PC-3 (cell line): ENCODE data around the gene G6PC1. TPM values are rescaled to one million over a fixed set of nuclear protein-coding genes. Genes with fewer than 3 reads are reported as not detected.
"Not testable (repeated sequence)": the region's sequence is repeated elsewhere in the genome, so short reads cannot be mapped to it uniquely, and the experiment has no call there.

Experiments used
- ATAC-seq: fragments of 200-7000 bp; cut with Tn5 transposase; 2 replicates; pipeline ENCODE4 v1.9.1; 2020; ENCODE audit warnings: mild to moderate bottlenecking, moderate library complexity
- Bru-seq: library from RNA; stranded (reverse); fragments of 400-500 nt; gene quantifications from one replicate; lab custom pipeline; 2021; lab: Mats Ljungman, UMichigan
- BruChase-seq, 2 experiments: library from RNA; stranded (reverse); fragments of 400-500 nt; gene quantifications; one replicate each; lab custom pipeline; 2021; lab: Mats Ljungman, UMichigan
- BruUV-seq: library from RNA; stranded (reverse); fragments of 400-500 nt; replicated peaks from 2 replicates; lab custom pipeline; 2021; lab: Mats Ljungman, UMichigan
- CTCF ChIA-PET: fragments of 300-600 bp; sonication (Branson Sonifier 250); formaldehyde crosslinking; loops from one replicate; lab custom pipeline; 2022; ENCODE audit warnings: antibody characterized with exemption; lab: Charles Lee
- POLR2A ChIA-PET: fragments of 300-600 bp; sonication (Branson Sonifier 250); formaldehyde crosslinking; loops from one replicate; lab custom pipeline; 2022; ENCODE audit warnings: antibody characterized with exemption; ENCODE audit not compliant: unreplicated experiment; lab: Charles Lee
- DNase-seq: peaks from one replicate; pipeline ENCODE4 v3.0.0-alpha.2; 2015
- H2AFZ ChIP-seq: fragments of 300-600 bp; sonication (generic); 2 replicates; pipeline ENCODE4 v1.6.0; 2016; ENCODE audit warnings: antibody characterized with exemption, low read length
- H3F3A ChIP-seq: fragments of 300-600 bp; sonication (generic); one replicate; pipeline ENCODE4 v1.6.0; 2017; ENCODE audit warnings: antibody characterized with exemption, low read length, control low read depth, mild to moderate bottlenecking; ENCODE audit not compliant: unreplicated experiment
- H3K27ac ChIP-seq: fragments of 300-600 bp; sonication (generic); 2 replicates; pipeline ENCODE4 v1.5.1; 2016; ENCODE audit warnings: mild to moderate bottlenecking, low read length
- H3K27me3 ChIP-seq: fragments of 300-600 bp; sonication (generic); 2 replicates; pipeline ENCODE4 v1.6.1; 2016; ENCODE audit warnings: low read length, mixed read lengths
- H3K36me3 ChIP-seq: fragments of 300-600 bp; sonication (generic); 2 replicates; pipeline ENCODE4 v1.6.1; 2016; ENCODE audit warnings: low read depth, mixed run types, low read length, mixed read lengths
- H3K4me1 ChIP-seq: fragments of 300-600 bp; sonication (generic); 2 replicates; pipeline ENCODE4 v1.5.1; 2016; ENCODE audit warnings: low read length; ENCODE audit not compliant: insufficient read depth
- H3K4me2 ChIP-seq: fragments of 300-600 bp; sonication (generic); 2 replicates; pipeline ENCODE4 v1.6.0; 2016; ENCODE audit warnings: low read length
- H3K4me3 ChIP-seq: fragments of 300-600 bp; sonication (generic); 2 replicates; pipeline ENCODE4 v1.5.1; 2016; ENCODE audit warnings: mild to moderate bottlenecking, low read length, mixed read lengths
- H3K79me2 ChIP-seq: fragments of 300-600 bp; sonication (generic); 2 replicates; pipeline ENCODE4 v1.6.1; 2017; ENCODE audit warnings: low read length, mixed read lengths
- H3K9ac ChIP-seq: fragments of 300-600 bp; sonication (generic); 2 replicates; pipeline ENCODE4 v1.6.0; 2016; ENCODE audit warnings: mild to moderate bottlenecking, low read length
- H3K9me2 ChIP-seq: fragments of 300-600 bp; sonication (generic); replicated peaks from 2 replicates; pipeline ENCODE4 v1.6.1; 2016; ENCODE audit warnings: mixed run types, low read length, mixed read lengths
- H3K9me3 ChIP-seq: fragments of 300-600 bp; sonication (generic); 2 replicates; pipeline ENCODE4 v1.6.1; 2016; ENCODE audit warnings: low read length, mixed read lengths
- H4K20me1 ChIP-seq: fragments of 300-600 bp; sonication (generic); 2 replicates; pipeline ENCODE4 v1.6.1; 2016; ENCODE audit warnings: low read length, mixed read lengths
- EZH2 ChIP-seq: fragments of 300-600 bp; sonication (generic); IDR thresholded peaks from one replicate; pipeline ENCODE4 v1.6.1; 2017; ENCODE audit warnings: antibody characterized with exemption, mild to moderate bottlenecking, low read length; ENCODE audit not compliant: unreplicated experiment
- EZH2phosphoT487 ChIP-seq: fragments of 300-600 bp; sonication (generic); IDR thresholded peaks from 2 replicates; pipeline ENCODE4 v1.6.1; 2018; ENCODE audit warnings: mild to moderate bottlenecking, antibody characterized with exemption, low read length, borderline replicate concordance
- intact Hi-C: fragments of 100-400 bp; cut with micrococcal nuclease; formaldehyde crosslinking; loops from 2 replicates; pipeline ENCODE4 v1.9.0; 2023
- long read RNA-seq: library from polyadenylated mRNA; unstranded; transcript quantifications from one replicate; pipeline ENCODE4 v2.0.0, GENCODE V29; 2021; ENCODE audit not compliant: unreplicated experiment
- total RNA-seq: library from RNA; depleted of rRNA; stranded (reverse); fragments of >200 nt; gene quantifications from 2 replicates; pipeline ENCODE4 v1.2.3, GENCODE V29; 2014; rRNA removed
- TF ChIP-seq, protein P1 (sequence below): fragments of 300-600 bp; sonication (generic); conservative IDR thresholded peaks from 2 replicates; pipeline ENCODE4 v1.5.1; 2017; ENCODE audit warnings: antibody characterized with exemption, low read depth, mild to moderate bottlenecking, low read length

The G6PC1 gene
- not detected in 2 replicates for total RNA-seq
- not detected for Bru-seq, nascent RNA
- not detected for BruChase-seq, experiment 1, labeled RNA remaining after a 6-hour chase
- BruChase-seq, experiment 2, labeled RNA remaining after a 2-hour chase = not detected
- long read RNA-seq = 0 reads

DNA sequence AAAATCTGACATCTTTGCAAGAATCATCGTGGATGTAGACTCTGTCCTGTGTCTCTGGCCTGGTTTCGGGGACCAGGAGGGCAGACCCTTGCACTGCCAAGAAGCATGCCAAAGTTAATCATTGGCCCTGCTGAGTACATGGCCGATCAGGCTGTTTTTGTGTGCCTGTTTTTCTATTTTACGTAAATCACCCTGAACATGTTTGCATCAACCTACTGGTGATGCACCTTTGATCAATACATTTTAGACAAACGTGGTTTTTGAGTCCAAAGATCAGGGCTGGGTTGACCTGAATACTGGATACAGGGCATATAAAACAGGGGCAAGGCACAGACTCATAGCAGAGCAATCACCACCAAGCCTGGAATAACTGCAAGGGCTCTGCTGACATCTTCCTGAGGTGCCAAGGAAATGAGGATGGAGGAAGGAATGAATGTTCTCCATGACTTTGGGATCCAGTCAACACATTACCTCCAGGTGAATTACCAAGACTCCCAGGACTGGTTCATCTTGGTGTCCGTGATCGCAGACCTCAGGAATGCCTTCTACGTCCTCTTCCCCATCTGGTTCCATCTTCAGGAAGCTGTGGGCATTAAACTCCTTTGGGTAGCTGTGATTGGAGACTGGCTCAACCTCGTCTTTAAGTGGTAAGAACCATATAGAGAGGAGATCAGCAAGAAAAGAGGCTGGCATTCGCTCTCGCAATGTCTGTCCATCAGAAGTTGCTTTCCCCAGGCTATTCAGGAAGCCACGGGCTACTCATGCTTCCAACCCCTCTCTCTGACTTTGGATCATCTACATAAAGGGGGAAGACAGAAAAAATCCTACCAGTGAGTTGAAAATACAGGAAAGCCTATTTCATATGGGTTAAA, at the start of gene G6PC1:
TSS of gene G6PC1 (plus strand) at position 340 of the 872 bp plus-strand sequence. CDS start at position 418, 78 bp downstream.
- BruUV-seq = no TSS peak
- Histone ChIP-seq H3K9ac (no peak within 1 kb of the TSS), H3K36me3 (no peaks in the 10 kb centered on the region), H3K79me2 (no peaks in the 10 kb centered on the region), H3F3A (no peaks in the 10 kb centered on the region), H3K9me3 (no peaks in the 10 kb centered on the region), H3K4me1 (no peaks in the 10 kb centered on the region; the same call in 1 of the 2 replicates), H3K4me2 (no peak within 1 kb of the TSS), H3K27me3 (no peaks in the 10 kb centered on the region), H4K20me1 (no peaks in the 10 kb centered on the region), H3K27ac (no peak within 1 kb of the TSS), H3K4me3 (no peak within 1 kb of the TSS), H3K9me2 (no peaks in the 10 kb centered on the region), H2AFZ (no peak within 1 kb of the TSS)
- CTCF ChIA-PET = no interaction called here
- TF ChIP-seq EZH2 (no peak), EZH2phosphoT487 (no peak)
- TF ChIP-seq, protein P1, sequence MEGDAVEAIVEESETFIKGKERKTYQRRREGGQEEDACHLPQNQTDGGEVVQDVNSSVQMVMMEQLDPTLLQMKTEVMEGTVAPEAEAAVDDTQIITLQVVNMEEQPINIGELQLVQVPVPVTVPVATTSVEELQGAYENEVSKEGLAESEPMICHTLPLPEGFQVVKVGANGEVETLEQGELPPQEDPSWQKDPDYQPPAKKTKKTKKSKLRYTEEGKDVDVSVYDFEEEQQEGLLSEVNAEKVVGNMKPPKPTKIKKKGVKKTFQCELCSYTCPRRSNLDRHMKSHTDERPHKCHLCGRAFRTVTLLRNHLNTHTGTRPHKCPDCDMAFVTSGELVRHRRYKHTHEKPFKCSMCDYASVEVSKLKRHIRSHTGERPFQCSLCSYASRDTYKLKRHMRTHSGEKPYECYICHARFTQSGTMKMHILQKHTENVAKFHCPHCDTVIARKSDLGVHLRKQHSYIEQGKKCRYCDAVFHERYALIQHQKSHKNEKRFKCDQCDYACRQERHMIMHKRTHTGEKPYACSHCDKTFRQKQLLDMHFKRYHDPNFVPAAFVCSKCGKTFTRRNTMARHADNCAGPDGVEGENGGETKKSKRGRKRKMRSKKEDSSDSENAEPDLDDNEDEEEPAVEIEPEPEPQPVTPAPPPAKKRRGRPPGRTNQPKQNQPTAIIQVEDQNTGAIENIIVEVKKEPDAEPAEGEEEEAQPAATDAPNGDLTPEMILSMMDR = no peak
- DNase-seq (no peak), ATAC-seq (no peak)
- intact Hi-C loops = no loop called here
- POLR2A ChIA-PET = no interaction called here

DNA sequence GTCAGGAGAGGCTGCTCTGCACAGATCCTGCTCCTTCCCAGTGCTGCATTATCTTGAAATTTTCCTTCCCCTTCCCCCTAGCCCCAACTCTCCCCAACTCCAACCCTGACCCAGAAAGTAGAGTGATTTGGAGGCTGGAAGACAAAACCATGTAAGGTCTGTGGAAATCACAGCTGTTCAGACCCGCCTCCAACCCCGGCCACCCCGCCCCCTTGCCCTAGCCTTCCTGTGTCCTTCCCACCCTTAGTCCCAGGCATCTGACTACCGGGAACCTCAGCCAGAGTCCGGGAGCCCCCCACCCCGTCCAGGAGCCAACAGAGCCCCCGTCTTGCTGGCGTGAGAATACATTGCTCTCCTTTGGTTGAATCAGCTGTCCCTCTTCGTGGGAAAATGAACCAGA, 49.6 kb upstream of the G6PC1 start, which contains the start of gene AOC3:
TSS of gene AOC3 (plus strand) at position 246 of the 400 bp plus-strand sequence. CDS start at position 391, 145 bp downstream.
- H4K20me1 ChIP-seq = no peaks in the 10 kb centered on the region
- ChIA-PET POLR2A (no interaction called here), CTCF (no interaction called here)
- no peak within 1 kb of the TSS for H2AFZ ChIP-seq
- H3K9me3 ChIP-seq = no peaks in the 10 kb centered on the region
- H3K4me3 ChIP-seq = no peak within 1 kb of the TSS
- H3K36me3 ChIP-seq = no peaks in the 10 kb centered on the region
- ATAC-seq (no peak), DNase-seq (no peak)
- no peaks in the 10 kb centered on the region for H3K9me2 ChIP-seq
- BruUV-seq = no TSS peak
- no peaks in the 10 kb centered on the region for H3K27me3 ChIP-seq
- H3K27ac ChIP-seq = no peak within 1 kb of the TSS
- H3K9ac ChIP-seq = no peak within 1 kb of the TSS
- no peaks in the 10 kb centered on the region for H3K4me1 ChIP-seq
- no peak for TF ChIP-seq EZH2phosphoT487
- TF ChIP-seq, protein P1 = no peak
- no peak for TF ChIP-seq EZH2
- intact Hi-C loops = no loop called here
- no peaks in the 10 kb centered on the region for H3F3A ChIP-seq
- H3K4me2 ChIP-seq = no peak within 1 kb of the TSS
- no peaks in the 10 kb centered on the region for H3K79me2 ChIP-seq

DNA sequence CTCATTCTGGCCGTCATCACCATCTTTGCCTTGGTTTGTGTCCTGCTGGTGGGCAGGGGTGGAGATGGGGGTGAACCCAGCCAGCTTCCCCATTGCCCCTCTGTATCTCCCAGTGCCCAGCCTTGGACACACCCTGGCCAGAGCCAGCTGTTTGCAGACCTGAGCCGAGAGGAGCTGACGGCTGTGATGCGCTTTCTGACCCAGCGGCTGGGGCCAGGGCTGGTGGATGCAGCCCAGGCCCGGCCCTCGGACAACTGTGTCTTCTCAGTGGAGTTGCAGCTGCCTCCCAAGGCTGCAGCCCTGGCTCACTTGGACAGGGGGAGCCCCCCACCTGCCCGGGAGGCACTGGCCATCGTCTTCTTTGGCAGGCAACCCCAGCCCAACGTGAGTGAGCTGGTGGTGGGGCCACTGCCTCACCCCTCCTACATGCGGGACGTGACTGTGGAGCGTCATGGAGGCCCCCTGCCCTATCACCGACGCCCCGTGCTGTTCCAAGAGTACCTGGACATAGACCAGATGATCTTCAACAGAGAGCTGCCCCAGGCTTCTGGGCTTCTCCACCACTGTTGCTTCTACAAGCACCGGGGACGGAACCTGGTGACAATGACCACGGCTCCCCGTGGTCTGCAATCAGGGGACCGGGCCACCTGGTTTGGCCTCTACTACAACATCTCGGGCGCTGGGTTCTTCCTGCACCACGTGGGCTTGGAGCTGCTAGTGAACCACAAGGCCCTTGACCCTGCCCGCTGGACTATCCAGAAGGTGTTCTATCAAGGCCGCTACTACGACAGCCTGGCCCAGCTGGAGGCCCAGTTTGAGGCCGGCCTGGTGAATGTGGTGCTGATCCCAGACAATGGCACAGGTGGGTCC, 49.0 kb upstream of the G6PC1 start:
- H3K4me2 ChIP-seq, H3K4me1 ChIP-seq, H3K9ac ChIP-seq, H3K27ac ChIP-seq, H3K9me2 ChIP-seq, POLR2A ChIA-PET, H3K4me3 ChIP-seq, H4K20me1 ChIP-seq, H3K36me3 ChIP-seq, intact Hi-C loops, H3F3A ChIP-seq, H3K27me3 ChIP-seq, BruUV-seq, H3K79me2 ChIP-seq, DNase-seq, H2AFZ ChIP-seq, H3K9me3 ChIP-seq, ATAC-seq, CTCF ChIA-PET: not testable (repeated sequence)
